B cell (primary cell): Measurements from ENCODE around the gene EIF3B. TPM values are rescaled to one million over a fixed set of nuclear protein-coding genes. Genes with fewer than 3 reads are reported as not detected.

Experiments
- ATAC-seq: fragments of 200-7000 bp; cut with Tn5 transposase; one replicate; pipeline ENCODE4 v1.10.0; 2021; ENCODE audit warnings: low read depth, mild to moderate bottlenecking, moderate number of reproducible peaks, moderate library complexity
- CTCF ChIA-PET: fragments of 350-600 bp; sonication (Branson Sonifier 250); formaldehyde crosslinking; loops from one replicate; lab custom pipeline; 2021; ENCODE audit warnings: antibody characterized with exemption, inconsistent platforms; lab: Charles Lee
- POLR2A ChIA-PET: fragments of 350-600 bp; sonication (Branson Sonifier 250); formaldehyde crosslinking; loops from one replicate; lab custom pipeline; 2021; ENCODE audit warnings: antibody characterized with exemption; lab: Charles Lee
- DNase-seq: peaks from one replicate; pipeline ENCODE4 v3.0.0; 2013
- H2AFZ ChIP-seq: 2 replicates; pipeline ENCODE4 v1.6.1; 2012; ENCODE audit warnings: mild to moderate bottlenecking, low read depth, low read length; ENCODE audit not compliant: insufficient read depth, poor library complexity, severe bottlenecking
- H3K27ac ChIP-seq, 2 donors: 1 replicate in 1 of 2; 2 replicates in 1 of 2; pipeline ENCODE4 v1.5.1; 2012 to 2013; ENCODE audit warnings: low read length in 2 of 2, mild to moderate bottlenecking in 2 of 2, moderate library complexity in 1 of 2
- H3K27me3 ChIP-seq, 4 experiments: fragments of 200-600 bp in 1 of 4; sonication (generic) in 1 of 4; replicated peaks in 1 of 4; 1 replicate in 2 of 4; 2 replicates in 2 of 4; pipeline versions ENCODE4 v1.6.1 to v1.7.0; 2013 to 2016; ENCODE audit warnings: low read length in 3 of 4, mild to moderate bottlenecking in 2 of 4, mixed read lengths in 1 of 4, moderate library complexity in 1 of 4; ENCODE audit not compliant: insufficient read depth in 4 of 4, control insufficient read depth in 3 of 4; ENCODE audit errors: control extremely low read depth in 1 of 4
- H3K36me3 ChIP-seq, 2 experiments: replicated peaks in 1 of 2; 1 replicate in 1 of 2; 2 replicates in 1 of 2; pipeline versions ENCODE4 v1.6.1 to v1.7.1; 2013; ENCODE audit warnings: low read length in 1 of 2; ENCODE audit not compliant: insufficient read depth in 2 of 2, control insufficient read depth in 1 of 2; ENCODE audit errors: control extremely low read depth in 1 of 2, extremely low read depth in 1 of 2
- H3K4me1 ChIP-seq, 2 donors: fragments of 200-600 bp in 1 of 2; sonication (generic) in 1 of 2; 1 replicate in 1 of 2; 2 replicates in 1 of 2; pipeline versions ENCODE4 v1.5.1 to v1.6.1; 2013 to 2017; ENCODE audit warnings: low read length in 2 of 2; ENCODE audit not compliant: control insufficient read depth in 2 of 2, insufficient read depth in 2 of 2
- H3K4me2 ChIP-seq: replicated peaks from 2 replicates; pipeline ENCODE3; 2012; ENCODE audit warnings: mild to moderate bottlenecking, low read depth, low read length; ENCODE audit not compliant: poor library complexity, severe bottlenecking
- H3K4me3 ChIP-seq, 5 experiments: fragments of 200-600 bp in 1 of 5; sonication (generic) in 1 of 5; 1 replicate in 3 of 5; 2 replicates in 2 of 5; pipeline versions ENCODE4 v1.5.1 to v1.7.0; 2011 to 2016; ENCODE audit warnings: low read length in 4 of 5, mild to moderate bottlenecking in 4 of 5, low read depth in 2 of 5, control low read depth in 1 of 5, moderate library complexity in 1 of 5; ENCODE audit not compliant: insufficient read depth in 1 of 5; ENCODE audit errors: control extremely low read depth in 1 of 5, extremely low read depth in 1 of 5
- H3K79me2 ChIP-seq: fragments of 200-600 bp; sonication (generic); one replicate; pipeline ENCODE4 v1.6.0; 2016; ENCODE audit warnings: low read length; ENCODE audit not compliant: control insufficient read depth, insufficient read depth
- H3K9ac ChIP-seq: fragments of 200-600 bp; sonication (generic); 2 replicates; pipeline ENCODE4 v1.6.1; 2017; ENCODE audit warnings: mild to moderate bottlenecking, low read length, moderate library complexity
- H3K9me3 ChIP-seq, 3 donors: one replicate each; pipeline versions ENCODE4 v1.6.1 to v1.7.1; 2013; ENCODE audit warnings: low read length in 2 of 3; ENCODE audit not compliant: control insufficient read depth in 2 of 3, insufficient read depth in 1 of 3; ENCODE audit errors: control extremely low read depth in 1 of 3
- H4K20me1 ChIP-seq: 2 replicates; pipeline ENCODE4 v1.6.0; 2012; ENCODE audit warnings: mild to moderate bottlenecking, low read length; ENCODE audit not compliant: insufficient read depth, control insufficient read depth, poor library complexity, severe bottlenecking
- H3K27ac Mint-ChIP-seq: one replicate; pipeline ENCODE4 v1.8.0; 2021; ENCODE audit warnings: mixed read lengths
- H3K27me3 Mint-ChIP-seq: one replicate; pipeline ENCODE4 v1.8.0; 2021; ENCODE audit warnings: mixed read lengths
- H3K4me1 Mint-ChIP-seq: one replicate; pipeline ENCODE4 v1.8.0; 2021; ENCODE audit warnings: mixed read lengths
- H3K4me3 Mint-ChIP-seq: one replicate; pipeline ENCODE4 v1.8.0; 2021; ENCODE audit warnings: mixed read lengths
- H3K9me3 Mint-ChIP-seq: one replicate; pipeline ENCODE4 v1.8.0; 2022; ENCODE audit warnings: mixed read lengths; ENCODE audit not compliant: insufficient read depth
- EZH2 ChIP-seq: IDR thresholded peaks from 2 replicates; pipeline ENCODE4 v1.6.1; 2012; ENCODE audit warnings: borderline replicate concordance, low read depth, mild to moderate bottlenecking, moderate library complexity, low read length; ENCODE audit not compliant: insufficient read depth, poor library complexity, severe bottlenecking
- WGBS: methylation state at CpG from one replicate; pipeline ENCODE4 v1.1.5; 2013; ENCODE audit warnings: missing lambda C conversion rate; ENCODE audit not compliant: insufficient coverage; 5-methylcytosine and 5-hydroxymethylcytosine counted together
- intact Hi-C: fragments of 100-400 bp; cut with micrococcal nuclease; formaldehyde crosslinking; loops from one replicate; pipeline ENCODE4 v1.10.0; 2022
- polyA plus RNA-seq: library from polyadenylated mRNA; depleted of rRNA; stranded (reverse); fragments of >200 nt; gene quantifications from 2 replicates; pipeline ENCODE4 v1.2.3, GENCODE V29; 2012
- total RNA-seq, 2 donors: library from RNA; stranded (reverse); fragments of 120-200 nt in 1 of 2; gene quantifications; 1 replicate in 1 of 2; 2 replicates in 1 of 2; pipeline versions ENCODE4 v1.2.3 to v1.2.4, GENCODE V29; 2013 to 2022
- TF ChIP-seq, protein P1 (sequence below): fragments of 200-600 bp; IDR thresholded peaks from one replicate; pipeline ENCODE4 v1.8.0; 2022; ENCODE audit warnings: antibody characterized with exemption, mild to moderate bottlenecking

EIF3B gene
- total and polyA plus RNA-seq, 2 donors (not counting 1 experiment from before 2014, with no cell fraction given): 69.3 to 152 TPM

DNA sequence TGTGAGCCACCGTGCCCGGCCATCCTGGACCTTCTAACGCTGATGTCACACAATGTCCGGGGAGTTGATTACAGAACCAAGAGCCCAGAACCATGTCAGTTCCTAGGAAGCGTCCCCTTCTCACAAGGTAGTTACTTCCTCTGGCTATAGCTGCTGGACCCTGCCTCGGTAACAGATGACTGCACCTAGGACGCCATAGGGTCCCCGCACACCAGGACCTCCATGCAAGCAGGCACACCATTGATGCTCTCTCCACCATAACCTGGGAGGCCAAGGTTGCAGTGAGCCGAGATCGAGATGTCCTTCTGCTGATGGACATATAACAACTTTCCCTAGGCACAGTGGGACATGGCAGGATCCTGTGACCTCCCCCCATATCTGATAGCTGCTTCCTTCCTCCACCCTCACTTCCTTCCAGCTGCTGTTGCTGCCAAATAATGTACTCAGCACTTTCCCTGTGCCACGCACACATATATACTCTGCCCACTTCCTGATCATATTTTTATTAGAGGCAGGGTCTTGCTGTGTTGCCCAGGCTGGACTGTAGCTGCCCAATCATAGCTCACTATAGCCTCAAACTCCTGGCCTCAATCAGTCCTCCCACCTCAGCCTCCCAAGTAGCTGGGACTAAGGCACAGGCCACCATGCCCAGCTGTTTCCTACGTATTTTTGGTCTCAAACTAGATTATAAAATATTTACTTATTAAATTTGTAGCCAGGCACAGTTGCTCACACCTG lies 36.9 kb upstream of the EIF3B start:
- H3K27ac ChIP-seq: no peak overlapping the region
- peaks cover 12% of the 10 kb centered on the region for H3K79me2 ChIP-seq
- H3K9me3 ChIP-seq: peaks cover 0 to 12% (median 0%) of the 10 kb centered on the region in 3 donors
- H3K36me3 ChIP-seq: no peaks in the 10 kb centered on the region
- TF ChIP-seq EZH2: no peak
- TF ChIP-seq, protein P1, sequence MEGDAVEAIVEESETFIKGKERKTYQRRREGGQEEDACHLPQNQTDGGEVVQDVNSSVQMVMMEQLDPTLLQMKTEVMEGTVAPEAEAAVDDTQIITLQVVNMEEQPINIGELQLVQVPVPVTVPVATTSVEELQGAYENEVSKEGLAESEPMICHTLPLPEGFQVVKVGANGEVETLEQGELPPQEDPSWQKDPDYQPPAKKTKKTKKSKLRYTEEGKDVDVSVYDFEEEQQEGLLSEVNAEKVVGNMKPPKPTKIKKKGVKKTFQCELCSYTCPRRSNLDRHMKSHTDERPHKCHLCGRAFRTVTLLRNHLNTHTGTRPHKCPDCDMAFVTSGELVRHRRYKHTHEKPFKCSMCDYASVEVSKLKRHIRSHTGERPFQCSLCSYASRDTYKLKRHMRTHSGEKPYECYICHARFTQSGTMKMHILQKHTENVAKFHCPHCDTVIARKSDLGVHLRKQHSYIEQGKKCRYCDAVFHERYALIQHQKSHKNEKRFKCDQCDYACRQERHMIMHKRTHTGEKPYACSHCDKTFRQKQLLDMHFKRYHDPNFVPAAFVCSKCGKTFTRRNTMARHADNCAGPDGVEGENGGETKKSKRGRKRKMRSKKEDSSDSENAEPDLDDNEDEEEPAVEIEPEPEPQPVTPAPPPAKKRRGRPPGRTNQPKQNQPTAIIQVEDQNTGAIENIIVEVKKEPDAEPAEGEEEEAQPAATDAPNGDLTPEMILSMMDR: no peak
- no peak overlapping the region for H3K4me2 ChIP-seq
- H3K4me3 ChIP-seq: no peak overlapping the region
- DNase-seq (no peak), ATAC-seq (no peak)
- H3K27me3 ChIP-seq: no peaks in the 10 kb centered on the region
- H3K4me1 Mint-ChIP-seq: peaks cover 11% of the 10 kb centered on the region
- H3K9me3 Mint-ChIP-seq: no peaks in the 10 kb centered on the region
- H4K20me1 ChIP-seq: no peaks in the 10 kb centered on the region
- no peak overlapping the region for H3K4me3 Mint-ChIP-seq
- no peak overlapping the region for H2AFZ ChIP-seq
- H3K27me3 Mint-ChIP-seq: no peaks in the 10 kb centered on the region
- CTCF ChIA-PET: interaction anchor here (1.3 to 2.4 kb wide), 2 partner anchors 30 to 86 kb away, joined by 3 to 11 read pairs; no protein-coding TSS in a partner anchor
- POLR2A ChIA-PET: no interaction called here
- WGBS: 87% methylated on average over 11 of the region's 12 CpGs
- no peak overlapping the region for H3K27ac Mint-ChIP-seq
- intact Hi-C loops: no loop called here
- H3K4me1 ChIP-seq: peaks cover 8 to 25% of the 10 kb centered on the region in 2 donors
- no peak overlapping the region for H3K9ac ChIP-seq

DNA sequence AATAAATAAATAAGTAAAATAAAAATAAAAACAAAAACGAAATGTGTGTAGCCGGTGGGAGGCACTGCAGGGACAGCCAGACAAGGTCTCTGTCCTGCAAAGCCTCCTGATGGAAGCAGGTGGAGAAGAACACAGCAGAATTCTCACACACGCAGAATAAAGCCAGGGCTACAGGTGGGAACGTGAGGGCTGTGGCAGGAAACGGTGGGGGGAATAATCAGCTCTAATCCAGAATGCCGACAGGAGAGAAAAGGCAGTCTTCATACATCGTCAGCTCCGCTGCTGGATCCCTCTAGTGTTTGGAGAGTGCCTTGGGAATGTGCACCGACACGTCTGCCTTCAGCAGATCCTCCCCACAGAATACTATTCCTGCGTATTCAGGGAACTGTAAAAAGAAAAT lies 33.6 kb upstream of the EIF3B start:
- DNase-seq (no peak), ATAC-seq (no peak)
- Histone ChIP-seq H3K27ac (no peak overlapping the region), H3K36me3 (no peaks in the 10 kb centered on the region), H3K79me2 (no peaks in the 10 kb centered on the region), H2AFZ (no peak overlapping the region), H3K27me3 (no peaks in the 10 kb centered on the region), H3K9ac (no peak overlapping the region), H4K20me1 (no peaks in the 10 kb centered on the region), H3K4me2 (no peak overlapping the region), H3K9me3 (peaks cover 0 to 8% (median 0%) of the 10 kb centered on the region in 3 donors), H3K4me3 (no peak overlapping the region), H3K4me1 (peaks cover 4 to 17% of the 10 kb centered on the region in 2 donors)
- intact Hi-C loops: no loop called here
- TF ChIP-seq, protein P1: no peak
- no peak for TF ChIP-seq EZH2
- CTCF ChIA-PET: interaction anchor here (1.0 to 1.1 kb wide), 2 partner anchors 27 to 220 kb away, joined by 3 read pairs; no protein-coding TSS in a partner anchor
- Mint-ChIP-seq H3K27me3 (no peaks in the 10 kb centered on the region), H3K4me1 (peaks cover 11% of the 10 kb centered on the region), H3K4me3 (no peak overlapping the region), H3K27ac (no peak overlapping the region), H3K9me3 (no peaks in the 10 kb centered on the region)
- POLR2A ChIA-PET: no interaction called here
- WGBS: 100% methylated on average over 2 of the region's 11 CpGs
